ENCODE results near the gene FNIP1.

The FNIP1 gene

DNA sequence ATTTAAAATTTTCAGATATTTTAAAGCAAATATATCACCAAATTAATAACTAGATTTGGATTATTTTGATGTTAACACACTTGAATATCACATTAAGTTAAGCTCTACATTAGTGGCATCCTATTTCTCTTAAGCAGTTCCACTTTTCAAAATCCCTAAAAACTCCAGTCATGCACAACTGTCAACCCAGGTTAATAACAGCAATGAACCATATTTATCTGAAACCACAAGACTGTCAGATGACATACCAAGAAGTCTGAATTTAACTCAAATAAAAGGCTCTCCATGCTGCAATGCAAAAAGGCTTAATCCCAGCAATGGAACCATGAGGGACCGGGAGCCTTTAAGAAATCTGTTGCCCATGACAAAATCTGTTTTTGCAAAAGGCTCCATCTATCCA is 27.5 kb downstream of the FNIP1 start:
- peaks cover 0 to 10% (median 4%) of the 10 kb centered on the region in 4 experiments for H3K36me3 ChIP-seq (ENCODE audit: control insufficient read depth in 4 of 4, insufficient read depth in 4 of 4, low read length in 3 of 4)
- WGBS (ENCODE audit: insufficient coverage), result 100% methylated on average over 1 of the region's 1 CpG
- no peak overlapping the region for H3K27ac ChIP-seq (ENCODE audit: insufficient read depth in 1 of 2, low read depth in 1 of 2, low read length in 2 of 2, poor library complexity in 1 of 2, severe bottlenecking in 2 of 2)
- H3K9me3 ChIP-seq (ENCODE audit: control extremely low read depth in 1 of 5, control insufficient read depth in 4 of 5, insufficient read depth in 2 of 5, low read depth in 1 of 5, low read length in 4 of 5), result peaks cover 0 to 11% (median 0%) of the 10 kb centered on the region in 5 experiments
- no peaks in the 10 kb centered on the region for H3K27me3 ChIP-seq (replicated peaks in 2 of 5; ENCODE audit: control insufficient read depth in 4 of 5, insufficient read depth in 5 of 5, low read length in 4 of 5)
- no peak overlapping the region for H3K4me3 ChIP-seq (ENCODE audit: control insufficient read depth in 1 of 7, extremely low read depth in 1 of 7, insufficient read depth in 4 of 7, low read depth in 2 of 7, low read length in 6 of 7)
- ChIA-PET CTCF (interaction anchor here (1.0 to 1.3 kb wide), 2 partner anchors 10 to 12 kb away, joined by 3 read pairs; no protein-coding TSS in a partner anchor), POLR2A (no interaction called here)
- peaks cover 16 to 35% (median 23%) of the 10 kb centered on the region in 4 experiments for H3K4me1 ChIP-seq (ENCODE audit: control extremely low read depth in 1 of 4, control insufficient read depth in 4 of 4, insufficient read depth in 4 of 4, low read length in 3 of 4)
- DNase-seq, result peak in 2 of 3 donors; percentile 65 to 76

- no peak overlapping the region for H3K4me3 ChIP-seq (ENCODE audit: control insufficient read depth in 1 of 7, extremely low read depth in 1 of 7, insufficient read depth in 4 of 7, low read depth in 2 of 7, low read length in 6 of 7)
- DNase-seq, result no peak
- ChIA-PET POLR2A (interaction anchor here (0.7 kb wide), 1 partner anchor 738 kb away, joined by 3 read pairs; no protein-coding TSS in a partner anchor), CTCF (interaction anchor here (1.2 kb wide), 1 partner anchor 18 kb away, joined by 3 read pairs; no protein-coding TSS in a partner anchor)
- peaks cover 13 to 25% (median 20%) of the 10 kb centered on the region in 4 experiments for H3K4me1 ChIP-seq (ENCODE audit: control extremely low read depth in 1 of 4, control insufficient read depth in 4 of 4, insufficient read depth in 4 of 4, low read length in 3 of 4)
- peaks cover 0 to 19% (median 0%) of the 10 kb centered on the region in 5 experiments for H3K9me3 ChIP-seq (ENCODE audit: control extremely low read depth in 1 of 5, control insufficient read depth in 4 of 5, insufficient read depth in 2 of 5, low read depth in 1 of 5, low read length in 4 of 5)
- no peak overlapping the region for H3K27ac ChIP-seq (ENCODE audit: insufficient read depth in 1 of 2, low read depth in 1 of 2, low read length in 2 of 2, poor library complexity in 1 of 2, severe bottlenecking in 2 of 2)
- H3K36me3 ChIP-seq (ENCODE audit: control insufficient read depth in 4 of 4, insufficient read depth in 4 of 4, low read length in 3 of 4), result peaks cover 0 to 20% (median 13%) of the 10 kb centered on the region in 4 experiments
- no peaks in the 10 kb centered on the region for H3K27me3 ChIP-seq (replicated peaks in 2 of 5; ENCODE audit: control insufficient read depth in 4 of 5, insufficient read depth in 5 of 5, low read length in 4 of 5)
These were observed 28.9 kb downstream of the FNIP1 start for GRCh38 chr5:131767891-131768290.

- H3K4me3 ChIP-seq (ENCODE audit: control insufficient read depth in 1 of 7, extremely low read depth in 1 of 7, insufficient read depth in 4 of 7, low read depth in 2 of 7, low read length in 6 of 7), result no peak overlapping the region
- WGBS (ENCODE audit: insufficient coverage), result 100% methylated on average over 3 of the region's 3 CpGs
- no peaks in the 10 kb centered on the region for H3K27me3 ChIP-seq (replicated peaks in 2 of 5; ENCODE audit: control insufficient read depth in 4 of 5, insufficient read depth in 5 of 5, low read length in 4 of 5)
- ChIA-PET CTCF (no interaction called here), POLR2A (no interaction called here)
- DNase-seq, result no peak
- peaks cover 12 to 18% (median 16%) of the 10 kb centered on the region in 4 experiments for H3K4me1 ChIP-seq (ENCODE audit: control extremely low read depth in 1 of 4, control insufficient read depth in 4 of 4, insufficient read depth in 4 of 4, low read length in 3 of 4)
- peaks cover 0 to 22% (median 13%) of the 10 kb centered on the region in 4 experiments for H3K36me3 ChIP-seq (ENCODE audit: control insufficient read depth in 4 of 4, insufficient read depth in 4 of 4, low read length in 3 of 4)
- H3K27ac ChIP-seq (ENCODE audit: insufficient read depth in 1 of 2, low read depth in 1 of 2, low read length in 2 of 2, poor library complexity in 1 of 2, severe bottlenecking in 2 of 2), result no peak overlapping the region
- H3K9me3 ChIP-seq (ENCODE audit: control extremely low read depth in 1 of 5, control insufficient read depth in 4 of 5, insufficient read depth in 2 of 5, low read depth in 1 of 5, low read length in 4 of 5), result peaks cover 0 to 22% (median 0%) of the 10 kb centered on the region in 5 experiments
These were observed 30.1 kb downstream of the FNIP1 start for GRCh38 chr5:131766689-131767088.

DNA sequence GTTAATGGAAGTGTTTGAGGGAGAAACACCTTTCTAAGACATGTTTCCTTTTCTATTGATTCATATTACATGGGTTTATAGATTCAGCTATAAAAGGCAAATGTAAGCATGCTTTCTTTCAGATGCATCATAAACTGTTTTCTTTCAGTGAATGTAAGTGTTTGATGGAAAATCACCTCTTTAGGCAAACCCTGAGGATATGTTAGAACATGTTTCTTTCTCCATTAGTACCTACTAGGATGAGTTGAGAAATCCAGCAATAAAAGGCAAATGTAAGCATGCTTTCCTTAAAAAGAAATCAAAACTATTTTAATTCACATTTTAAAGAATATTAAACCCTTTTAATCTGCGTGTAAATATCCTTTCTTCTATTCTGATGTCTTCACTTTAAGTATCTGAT is 31.6 kb downstream of the FNIP1 start:
- DNase-seq, result no peak
- no peak overlapping the region for H3K27ac ChIP-seq (ENCODE audit: insufficient read depth in 1 of 2, low read depth in 1 of 2, low read length in 2 of 2, poor library complexity in 1 of 2, severe bottlenecking in 2 of 2)

DNA sequence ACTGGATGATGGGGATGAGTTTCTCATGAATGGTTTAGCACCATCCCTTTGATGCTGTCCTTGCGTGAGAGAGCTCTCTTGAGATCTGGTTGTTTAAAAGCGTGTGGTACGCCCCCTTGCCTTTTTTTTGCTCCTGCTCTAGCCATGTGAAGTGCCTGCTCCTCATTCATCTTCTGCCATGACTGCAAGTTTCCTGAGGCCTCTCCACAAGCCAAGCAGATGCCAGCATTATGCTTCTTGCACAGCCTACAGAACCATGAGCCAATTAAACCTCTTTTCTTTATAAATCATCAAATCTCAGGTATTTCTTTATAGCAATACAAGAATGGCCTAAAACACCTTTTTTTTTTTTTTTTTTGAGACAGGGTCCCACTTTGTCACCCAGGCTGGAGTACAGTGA is 32.8 kb downstream of the FNIP1 start:
- H3K27ac ChIP-seq (ENCODE audit: insufficient read depth in 1 of 2, low read depth in 1 of 2, low read length in 2 of 2, poor library complexity in 1 of 2, severe bottlenecking in 2 of 2), result no peak overlapping the region
- CTCF ChIA-PET, result no interaction called here
- H3K4me1 ChIP-seq (ENCODE audit: control extremely low read depth in 1 of 4, control insufficient read depth in 4 of 4, insufficient read depth in 4 of 4, low read length in 3 of 4), result peaks cover 0 to 4% (median under 1%) of the 10 kb centered on the region in 4 experiments
- 100% methylated on average over 3 of the region's 3 CpGs for WGBS (ENCODE audit: insufficient coverage)
- no peak for DNase-seq
- POLR2A ChIA-PET, result no interaction called here
- peaks cover 0 to 22% (median 13%) of the 10 kb centered on the region in 4 experiments for H3K36me3 ChIP-seq (ENCODE audit: control insufficient read depth in 4 of 4, insufficient read depth in 4 of 4, low read length in 3 of 4)
- no peaks in the 10 kb centered on the region for H3K27me3 ChIP-seq (replicated peaks in 2 of 5; ENCODE audit: control insufficient read depth in 4 of 5, insufficient read depth in 5 of 5, low read length in 4 of 5)
- no peak overlapping the region for H3K4me3 ChIP-seq (ENCODE audit: control insufficient read depth in 1 of 7, extremely low read depth in 1 of 7, insufficient read depth in 4 of 7, low read depth in 2 of 7, low read length in 6 of 7)
- peaks cover 0 to 22% (median 0%) of the 10 kb centered on the region in 5 experiments for H3K9me3 ChIP-seq (ENCODE audit: control extremely low read depth in 1 of 5, control insufficient read depth in 4 of 5, insufficient read depth in 2 of 5, low read depth in 1 of 5, low read length in 4 of 5)

More for the DNA sequence above, 31.6 kb downstream of the FNIP1 start:
- Histone ChIP-seq H3K9me3 (ENCODE audit: control extremely low read depth in 1 of 5, control insufficient read depth in 4 of 5, insufficient read depth in 2 of 5, low read depth in 1 of 5, low read length in 4 of 5) (peaks cover 0 to 22% (median 0%) of the 10 kb centered on the region in 5 experiments), H3K4me3 (ENCODE audit: control insufficient read depth in 1 of 7, extremely low read depth in 1 of 7, insufficient read depth in 4 of 7, low read depth in 2 of 7, low read length in 6 of 7) (no peak overlapping the region), H3K4me1 (ENCODE audit: control extremely low read depth in 1 of 4, control insufficient read depth in 4 of 4, insufficient read depth in 4 of 4, low read length in 3 of 4) (peaks cover 2 to 11% (median 6%) of the 10 kb centered on the region in 4 experiments), H3K36me3 (ENCODE audit: control insufficient read depth in 4 of 4, insufficient read depth in 4 of 4, low read length in 3 of 4) (peaks cover 0 to 22% (median 13%) of the 10 kb centered on the region in 4 experiments), H3K27me3 (replicated peaks in 2 of 5; ENCODE audit: control insufficient read depth in 4 of 5, insufficient read depth in 5 of 5, low read length in 4 of 5) (no peaks in the 10 kb centered on the region)
- no CpG with 5 or more reads among the region's 1 CpG for WGBS (ENCODE audit: insufficient coverage)
- CTCF ChIA-PET, result no interaction called here
- POLR2A ChIA-PET, result no interaction called here

GRCh38 chr5:131760793-131761192 is 36.0 kb downstream of the FNIP1 start:
- WGBS (ENCODE audit: insufficient coverage), result no CpG with 5 or more reads among the region's 2 CpGs
- no peak for DNase-seq
- CTCF ChIA-PET, result no interaction called here

GRCh38 chr5:131759704-131760103 is 37.1 kb downstream of the FNIP1 start:
- H3K4me3 ChIP-seq (ENCODE audit: control insufficient read depth in 1 of 7, extremely low read depth in 1 of 7, insufficient read depth in 4 of 7, low read depth in 2 of 7, low read length in 6 of 7), result no peak overlapping the region
- DNase-seq, result no peak
- H3K9me3 ChIP-seq (ENCODE audit: control extremely low read depth in 1 of 5, control insufficient read depth in 4 of 5, insufficient read depth in 2 of 5, low read depth in 1 of 5, low read length in 4 of 5), result peaks cover 0 to 14% (median 0%) of the 10 kb centered on the region in 5 experiments
- H3K27ac ChIP-seq (ENCODE audit: insufficient read depth in 1 of 2, low read depth in 1 of 2, low read length in 2 of 2, poor library complexity in 1 of 2, severe bottlenecking in 2 of 2), result no peak overlapping the region
- H3K27me3 ChIP-seq (replicated peaks in 2 of 5; ENCODE audit: control insufficient read depth in 4 of 5, insufficient read depth in 5 of 5, low read length in 4 of 5), result no peaks in the 10 kb centered on the region
- WGBS (ENCODE audit: insufficient coverage), result no CpG with 5 or more reads among the region's 1 CpG
- H3K4me1 ChIP-seq (ENCODE audit: control extremely low read depth in 1 of 4, control insufficient read depth in 4 of 4, insufficient read depth in 4 of 4, low read length in 3 of 4), result peaks cover 21 to 37% (median 27%) of the 10 kb centered on the region in 4 experiments
- H3K36me3 ChIP-seq (ENCODE audit: control insufficient read depth in 4 of 4, insufficient read depth in 4 of 4, low read length in 3 of 4), result peaks cover 0 to 17% (median 10%) of the 10 kb centered on the region in 4 experiments
- POLR2A ChIA-PET, result no interaction called here
- CTCF ChIA-PET, result interaction anchor here (0.8 to 1.0 kb wide), 2 partner anchors 10 to 15 kb away, joined by 3 read pairs; no protein-coding TSS in a partner anchor

More at GRCh38 chr5:131760793-131761192, 36.0 kb downstream of the FNIP1 start:
- Histone ChIP-seq H3K4me1 (ENCODE audit: control extremely low read depth in 1 of 4, control insufficient read depth in 4 of 4, insufficient read depth in 4 of 4, low read length in 3 of 4) (peaks cover 21 to 35% (median 27%) of the 10 kb centered on the region in 4 experiments), H3K27me3 (replicated peaks in 2 of 5; ENCODE audit: control insufficient read depth in 4 of 5, insufficient read depth in 5 of 5, low read length in 4 of 5) (no peaks in the 10 kb centered on the region), H3K4me3 (ENCODE audit: control insufficient read depth in 1 of 7, extremely low read depth in 1 of 7, insufficient read depth in 4 of 7, low read depth in 2 of 7, low read length in 6 of 7) (no peak overlapping the region), H3K9me3 (ENCODE audit: control extremely low read depth in 1 of 5, control insufficient read depth in 4 of 5, insufficient read depth in 2 of 5, low read depth in 1 of 5, low read length in 4 of 5) (peaks cover 0 to 19% (median 0%) of the 10 kb centered on the region in 5 experiments), H3K36me3 (ENCODE audit: control insufficient read depth in 4 of 4, insufficient read depth in 4 of 4, low read length in 3 of 4) (peaks cover 0 to 22% (median 13%) of the 10 kb centered on the region in 4 experiments), H3K27ac (ENCODE audit: insufficient read depth in 1 of 2, low read depth in 1 of 2, low read length in 2 of 2, poor library complexity in 1 of 2, severe bottlenecking in 2 of 2) (no peak overlapping the region)
- POLR2A ChIA-PET, result no interaction called here
